Bronchial smooth muscle cell (primary cell): ENCODE measurements around the gene MLLT11. TPM values are rescaled to one million over a fixed set of nuclear protein-coding genes. Genes with fewer than 3 reads are reported as not detected.

Experiments used
- total RNA-seq: library from RNA; depleted of rRNA; stranded (reverse); fragments of >200 nt; gene quantifications from 2 replicates; pipeline ENCODE4 v1.2.1, GENCODE V29; 2014

MLLT11 gene
- 1.5 and 2.7 TPM in 2 replicates for total RNA-seq

GRCh38 chr1:151060007-151060656, at the start of gene MLLT11:
TSS of gene MLLT11 (plus strand) at chr1:151060397. CDS start at chr1:151067225, 6,828 bp downstream.

GRCh38 chr1:151036356-151036755, 23.8 kb upstream of the MLLT11 start, which contains the start of gene BNIPL:
TSS of gene BNIPL (plus strand) at chr1:151036586. CDS start at chr1:151036726, 140 bp downstream.

GRCh38 chr1:151047591-151047924, 12.6 kb upstream of the MLLT11 start, which contains the start of gene C1orf56:
TSS of gene C1orf56 (plus strand) at chr1:151047751. CDS start at chr1:151047848, 97 bp downstream.

GRCh38 chr1:151059109-151060006, 839 bp upstream of the MLLT11 start, which contains the start of gene CDC42SE1:
TSS of gene CDC42SE1 (minus strand) at chr1:151059622. CDS start at chr1:151055730, 3,892 bp downstream.

GRCh38 chr1:151070474-151071276, 10.5 kb downstream of the MLLT11 start, which contains the start of gene GABPB2:
TSS of gene GABPB2 (plus strand) at chr1:151070761. CDS start at chr1:151088190, 17,429 bp downstream.

Other genes starting within 250 kb of the MLLT11 start
- gene ARNT, start 183.8 kb upstream of the MLLT11 start, total RNA-seq, result 32.4 and 33.3 TPM in 2 replicates
- 0.16 TPM in 1 of 2 replicates, not detected in the other for gene CTXND2, start 173.3 kb upstream of the MLLT11 start, total RNA-seq
- 25.7 and 33.0 TPM in 2 replicates for gene SETDB1, start 134.0 kb upstream of the MLLT11 start, total RNA-seq
- gene CERS2, start 85.6 kb upstream of the MLLT11 start, total RNA-seq, result 86.2 and 93.6 TPM in 2 replicates
- 0.63 TPM in 1 of 2 replicates, not detected in the other for gene ANXA9, start 78.1 kb upstream of the MLLT11 start, total RNA-seq
- gene MINDY1, start 53.5 kb upstream of the MLLT11 start, total RNA-seq, result 11.3 and 21.5 TPM in 2 replicates
- 3.2 and 5.5 TPM in 2 replicates for gene PRUNE1, start 51.9 kb upstream of the MLLT11 start, total RNA-seq
- gene BNIPL, start 23.8 kb upstream of the MLLT11 start, total RNA-seq, result 0.16 and 0.26 TPM in 2 replicates
- gene C1orf56, start 12.6 kb upstream of the MLLT11 start, total RNA-seq, result 1.0 and 1.4 TPM in 2 replicates
- gene CDC42SE1, start 775 bp upstream of the MLLT11 start, total RNA-seq, result 23.6 and 24.7 TPM in 2 replicates
- gene GABPB2, start 10.4 kb downstream of the MLLT11 start, total RNA-seq, result 15.3 and 28.5 TPM in 2 replicates
- 0.63 and 1.7 TPM in 2 replicates for gene SEMA6C, start 86.2 kb downstream of the MLLT11 start, total RNA-seq
- gene TNFAIP8L2, start 96.3 kb downstream of the MLLT11 start, total RNA-seq, result not detected in 2 replicates
- gene LYSMD1, start 105.5 kb downstream of the MLLT11 start, total RNA-seq, result 5.0 and 6.8 TPM in 2 replicates
- 21.8 and 22.8 TPM in 2 replicates for gene SCNM1, start 105.7 kb downstream of the MLLT11 start, total RNA-seq
- not detected in 2 replicates for gene TMOD4, start 115.6 kb downstream of the MLLT11 start, total RNA-seq
- gene VPS72, start 129.8 kb downstream of the MLLT11 start, total RNA-seq, result 42.6 and 51.0 TPM in 2 replicates
- gene PIP5K1A, start 138.2 kb downstream of the MLLT11 start, total RNA-seq, result 38.6 and 46.5 TPM in 2 replicates
- 342 and 409 TPM in 2 replicates for gene PSMD4, start 194.3 kb downstream of the MLLT11 start, total RNA-seq
- 7.3 and 9.0 TPM in 2 replicates for gene ZNF687, start 221.9 kb downstream of the MLLT11 start, total RNA-seq